ENCODE measurements around the gene BID.

DNA sequence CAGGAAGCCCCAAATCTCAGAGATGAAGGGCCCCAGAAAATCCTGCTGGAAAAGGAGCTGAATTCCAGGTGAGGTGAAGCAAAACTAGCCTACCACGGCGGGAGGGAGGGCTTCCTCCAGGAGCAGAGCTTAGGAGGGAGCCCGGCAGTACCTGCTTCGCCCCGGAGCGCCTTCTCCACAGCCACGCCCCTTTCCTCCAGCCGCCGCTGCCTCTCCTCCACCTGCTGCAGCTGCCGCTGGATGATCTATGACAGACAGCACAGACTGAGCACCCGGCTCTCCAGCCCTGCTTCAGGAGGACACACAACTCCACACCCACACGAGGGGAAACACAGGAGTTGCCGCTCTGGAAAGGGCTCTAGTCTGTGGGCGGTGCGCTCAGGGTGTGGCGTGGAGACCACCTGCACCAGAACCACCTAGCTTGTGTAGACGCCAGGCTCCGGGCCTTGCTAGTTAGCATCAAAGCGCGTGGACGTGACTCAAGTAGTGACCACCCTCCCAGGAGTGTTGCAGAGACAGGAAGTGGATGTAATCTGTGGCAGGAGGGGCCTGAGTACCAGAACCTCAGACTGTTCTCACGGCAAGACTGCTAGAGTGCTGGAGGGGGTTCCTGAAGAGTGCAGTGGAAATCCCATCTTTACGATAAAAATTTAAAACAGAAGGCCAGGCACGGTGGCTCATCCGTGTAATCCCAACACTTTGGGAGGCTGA is 34.6 kb upstream of the BID start:
- TF ChIP-seq EP300 (IDR thresholded peaks at IDR 0.05) (no peak), POLR2AphosphoS5 (IDR thresholded peaks at IDR 0.05) (no peak)

All from suprapubic skin (tissue), 4 donors.